HG02981 (cell line): ENCODE results near the gene COX10.

Source experiments
- ATAC-seq: cut with Tn5 transposase; IDR thresholded peaks from one replicate; pipeline ENCODE4 v1.9.1; 2021; ENCODE audit warnings: mild to moderate bottlenecking, moderate library complexity; ENCODE audit not compliant: unreplicated experiment

The COX10 gene

DNA sequence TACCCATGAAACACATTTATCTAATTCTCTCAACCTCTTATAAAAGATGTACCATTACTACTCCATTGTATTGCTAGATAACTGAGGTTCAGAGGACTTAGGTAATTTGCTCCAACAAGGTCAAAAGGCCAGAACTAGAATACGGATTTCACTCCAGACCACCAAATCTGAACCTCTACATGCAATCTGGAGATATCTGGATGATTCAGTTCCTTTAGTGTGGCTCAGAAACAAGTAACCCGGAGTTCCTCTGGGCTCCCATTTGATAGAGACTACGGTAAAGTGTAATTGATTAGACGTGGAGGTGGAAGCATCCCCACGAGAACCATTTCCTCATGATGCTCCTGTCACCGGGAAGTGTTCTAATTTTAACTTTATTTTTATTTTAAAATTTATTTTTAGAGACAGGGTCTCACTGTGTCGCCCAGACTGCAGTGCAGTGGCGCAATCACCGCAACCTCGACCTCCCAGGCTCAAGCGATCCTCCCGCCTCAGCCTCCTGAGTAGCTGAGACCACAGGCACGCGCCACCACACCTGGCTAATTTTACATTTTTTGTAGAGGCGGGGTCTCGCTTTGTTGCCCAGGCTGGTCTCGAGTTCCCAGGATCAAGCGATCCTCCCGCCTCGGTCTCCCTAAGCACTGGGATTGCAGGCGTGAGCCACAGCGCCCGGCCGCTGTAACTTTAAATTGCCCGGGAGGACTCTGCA is 608 bp upstream of the COX10 start:
- ATAC-seq, result no peak

DNA sequence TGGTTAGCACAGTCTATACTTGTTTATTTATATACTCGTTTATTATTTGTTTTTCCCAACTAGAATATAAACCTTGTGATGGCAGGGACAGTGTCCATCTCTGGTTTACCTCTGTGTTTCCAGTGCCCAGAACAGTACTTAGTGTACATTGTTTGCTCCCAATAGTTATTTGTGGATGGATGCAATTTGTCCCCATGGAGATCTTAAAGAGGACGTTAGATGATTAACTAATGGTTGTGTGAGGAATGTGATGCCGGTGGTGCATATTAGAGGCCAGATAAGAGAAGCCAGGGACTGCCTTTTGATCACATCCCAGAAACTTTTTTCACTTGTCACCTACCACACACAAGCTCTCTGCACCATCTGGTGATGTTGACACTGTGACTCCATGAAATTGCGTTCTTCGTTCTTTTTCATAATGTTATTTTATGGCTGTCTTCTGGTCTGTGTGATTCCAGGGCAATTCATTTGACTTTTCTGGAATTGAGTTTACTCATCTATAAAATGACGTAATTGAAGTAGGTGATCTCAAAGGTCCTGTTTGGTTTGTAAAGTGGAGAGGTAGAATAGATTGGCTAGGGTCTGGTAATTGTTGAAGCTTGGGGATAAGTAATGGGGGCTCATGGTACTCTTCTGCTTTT is 1.2 kb downstream of the COX10 start:
- ATAC-seq, result no peak

- no peak for ATAC-seq
Observed at GRCh38 chr17:14072881-14073280, 3.6 kb downstream of the COX10 start.

- no peak for ATAC-seq
Observed at GRCh38 chr17:14078027-14078426, 8.7 kb downstream of the COX10 start.

DNA sequence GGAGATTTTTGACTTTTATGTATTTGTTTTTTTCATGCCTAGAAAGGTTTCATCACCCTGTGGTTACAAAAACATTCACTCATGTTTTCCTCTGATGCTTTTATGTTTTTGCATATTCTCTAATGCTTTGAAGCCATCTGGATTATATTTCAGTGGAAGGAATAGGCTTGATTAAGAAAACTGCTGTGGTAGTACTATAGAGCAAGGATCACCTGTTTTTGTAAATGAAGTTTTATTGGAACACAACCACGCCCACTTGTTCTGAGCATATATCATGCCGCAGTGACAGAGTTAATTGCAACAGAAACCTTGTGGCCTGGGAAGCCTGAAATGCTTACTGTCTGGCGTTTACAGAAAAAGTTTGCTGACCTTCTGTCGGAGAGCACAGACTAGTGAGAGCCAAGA is 11.5 kb downstream of the COX10 start:
- ATAC-seq, result no peak

- ATAC-seq, result no peak
Observed at GRCh38 chr17:14082848-14083247, 13.5 kb downstream of the COX10 start.

DNA sequence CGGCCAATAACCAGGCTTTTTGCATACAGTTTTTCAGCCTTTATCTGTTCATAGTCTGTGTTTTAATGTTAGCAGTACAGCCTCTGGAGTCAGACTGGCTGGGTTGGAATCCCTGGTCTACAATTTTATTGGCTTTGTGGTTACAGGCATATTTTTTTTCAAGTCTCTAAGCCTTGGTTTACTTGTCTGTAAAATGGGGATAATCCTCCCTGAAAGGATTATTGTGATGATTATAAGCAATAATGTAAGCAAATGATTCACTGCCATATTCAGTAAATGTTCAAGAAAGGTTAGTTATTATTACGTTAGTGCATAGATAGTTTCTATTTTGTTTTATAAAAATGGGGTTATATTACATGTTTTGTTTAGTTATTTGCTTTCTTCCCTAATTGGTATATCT is 15.7 kb downstream of the COX10 start:
- ATAC-seq, result no peak

DNA sequence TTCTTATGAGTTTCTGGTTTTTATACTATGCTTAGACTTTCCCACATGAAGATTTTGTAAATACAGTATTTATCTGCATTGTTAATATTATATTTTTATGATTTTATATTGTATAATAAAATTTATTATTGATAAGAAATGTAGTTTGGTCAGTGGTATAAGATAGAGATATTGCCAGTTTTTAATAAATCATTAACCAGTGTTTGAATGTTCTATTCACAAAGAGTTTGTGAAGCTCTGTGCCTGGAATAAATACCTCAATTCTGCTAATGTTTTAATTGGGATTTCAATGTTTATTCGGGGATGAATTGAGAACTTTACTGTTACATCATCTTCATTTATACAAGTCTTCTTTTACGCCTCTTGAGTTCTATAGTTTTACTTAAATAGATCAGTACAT is 16.9 kb downstream of the COX10 start:
- no peak for ATAC-seq

GRCh38 chr17:14089179-14089578 is 19.9 kb downstream of the COX10 start:
- no peak for ATAC-seq

- no peak for ATAC-seq
Observed at GRCh38 chr17:14091367-14091766, 22.1 kb downstream of the COX10 start.

DNA sequence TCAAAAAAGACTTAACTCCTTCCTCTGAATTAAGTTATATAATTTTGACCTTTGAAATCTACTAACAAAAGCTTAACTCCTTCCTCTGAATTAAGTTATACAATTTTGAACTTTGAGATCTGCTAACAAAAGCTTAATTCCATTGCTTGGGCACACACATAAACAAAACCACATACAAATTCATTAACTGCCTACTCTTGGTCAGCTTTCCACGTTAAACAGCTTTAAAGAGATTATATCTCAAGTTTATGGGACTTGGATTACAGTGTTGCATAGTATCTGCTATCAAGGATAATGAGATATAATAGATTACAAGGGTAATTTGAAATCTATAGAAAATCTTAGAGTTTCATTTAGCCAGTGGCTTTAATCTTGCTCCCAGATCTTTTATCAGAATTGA is 23.5 kb downstream of the COX10 start:
- no peak for ATAC-seq

GRCh38 chr17:14094676-14095601 is 25.6 kb downstream of the COX10 start:
- ATAC-seq, result no peak

DNA sequence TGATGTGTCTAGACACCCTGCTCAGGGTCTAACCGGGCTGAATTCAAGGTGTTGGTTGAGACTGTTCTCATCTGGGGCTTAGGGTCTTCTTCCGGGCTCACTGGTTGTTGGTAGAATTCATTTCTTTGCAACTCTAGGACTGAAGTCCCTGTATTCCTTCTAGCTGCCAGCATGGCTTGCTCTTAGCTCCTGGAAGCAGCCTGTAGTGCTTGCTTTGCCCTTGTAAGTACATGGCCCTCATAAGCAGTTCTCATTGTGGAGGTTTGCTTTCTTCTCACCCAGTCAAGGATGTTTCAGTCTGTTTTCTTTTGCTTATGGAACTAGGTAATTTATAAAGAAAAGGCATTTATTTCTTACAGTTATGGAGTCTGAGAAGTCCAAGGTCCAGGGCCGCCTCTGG is 26.3 kb downstream of the COX10 start:
- no peak for ATAC-seq

DNA sequence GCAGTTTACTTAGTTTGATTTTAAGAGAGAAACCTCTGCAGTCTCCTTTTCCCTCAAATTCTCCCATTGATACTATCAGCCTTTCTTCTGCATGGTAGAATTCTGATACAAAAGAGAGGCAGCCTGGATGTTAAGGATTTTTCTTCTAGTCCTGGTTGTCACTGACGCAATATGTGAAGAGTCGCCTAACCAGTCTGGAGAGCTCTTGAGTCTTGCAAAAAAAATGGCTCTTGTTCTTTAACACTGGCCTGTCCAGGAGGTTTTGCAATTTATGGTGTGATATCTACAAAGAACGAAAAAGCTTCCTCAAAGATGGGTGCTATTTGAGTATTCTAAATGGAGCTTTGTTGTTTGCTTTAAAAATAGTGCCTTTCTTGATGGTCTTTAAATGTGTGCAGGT is 28.9 kb downstream of the COX10 start:
- ATAC-seq, result no peak

DNA sequence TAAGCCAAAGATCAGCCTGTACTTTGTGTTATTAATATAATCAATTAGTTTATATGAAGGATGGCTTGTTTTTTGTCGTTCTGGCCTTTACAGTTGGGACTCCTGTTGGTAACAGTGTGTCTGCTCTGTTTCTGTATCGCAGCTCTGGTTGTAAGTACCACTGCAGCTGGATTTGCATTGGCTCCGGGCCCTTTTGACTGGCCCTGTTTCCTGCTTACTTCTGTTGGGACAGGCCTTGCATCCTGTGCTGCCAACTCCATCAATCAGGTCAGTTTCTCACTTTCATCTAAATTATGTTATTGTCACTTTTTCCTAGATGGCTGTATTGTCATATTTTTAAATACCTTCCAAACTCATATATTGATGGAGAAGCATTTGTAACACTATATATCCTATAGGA is 32.7 kb downstream of the COX10 start:
- ATAC-seq, result no peak

GRCh38 chr17:14103836-14104235 is 34.5 kb downstream of the COX10 start:
- ATAC-seq, result no peak

DNA sequence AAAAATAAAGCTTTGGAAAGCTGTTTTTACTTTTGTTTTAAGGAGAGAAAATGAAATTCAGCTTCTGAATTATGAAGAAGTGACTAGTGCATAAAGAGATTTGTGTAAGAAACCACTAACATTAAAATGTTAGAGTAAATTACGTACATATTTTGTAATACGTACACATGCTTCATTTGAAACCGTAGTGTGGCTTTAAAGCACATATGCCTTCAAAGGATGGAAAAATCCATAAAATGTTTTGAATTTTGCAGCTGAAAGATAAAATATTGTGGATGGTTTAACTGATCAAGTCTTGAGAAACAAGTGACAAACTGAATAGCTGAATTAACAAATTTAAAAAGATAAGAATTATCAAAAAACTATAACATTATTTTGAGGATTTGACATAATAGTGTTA is 35.4 kb downstream of the COX10 start:
- no peak for ATAC-seq

- ATAC-seq, result no peak
Observed at GRCh38 chr17:14107889-14108288, 38.6 kb downstream of the COX10 start.

GRCh38 chr17:14112407-14112806 is 43.1 kb downstream of the COX10 start:
- ATAC-seq, result no peak

GRCh38 chr17:14113137-14113536 is 43.8 kb downstream of the COX10 start:
- no peak for ATAC-seq

DNA sequence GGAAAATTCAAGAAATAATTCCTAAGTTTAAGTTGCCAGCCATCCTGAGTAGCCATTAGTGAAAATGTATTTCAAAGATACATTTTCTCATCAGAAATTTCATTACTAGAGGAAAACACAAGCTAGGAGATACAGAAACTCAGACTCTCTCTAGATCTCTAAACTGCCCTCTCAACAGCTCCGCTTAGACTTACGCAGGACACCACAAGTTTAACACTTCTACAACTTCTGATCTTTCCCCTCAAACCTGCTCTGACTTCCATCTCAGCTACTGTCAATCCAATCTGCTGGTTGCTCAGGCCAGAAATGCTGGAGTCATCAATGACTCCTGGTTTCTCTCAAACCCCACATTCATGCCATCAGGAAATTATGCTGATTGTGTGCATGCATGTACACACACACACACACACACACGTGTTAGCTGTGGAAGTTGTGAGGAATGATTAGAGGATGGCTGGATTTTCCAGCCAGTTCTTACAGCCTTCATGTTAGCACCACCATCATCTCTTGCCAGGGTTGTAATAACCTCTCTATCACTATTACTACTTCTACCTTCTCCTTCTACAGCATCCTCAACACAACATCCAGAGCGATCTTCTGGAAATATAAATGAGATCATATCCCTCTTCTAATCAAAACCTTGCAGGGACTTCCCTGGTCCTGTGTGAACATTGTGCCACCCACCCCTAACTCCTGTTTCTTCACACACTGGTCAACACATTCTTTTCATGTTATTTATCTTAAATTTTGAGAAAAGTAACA is 47.1 kb downstream of the COX10 start:
- no peak for ATAC-seq
